ENCODE measurements around the gene ABCD2.

Gene ABCD2

GRCh38 chr12:39502726-39503125 lies 116.9 kb downstream of the ABCD2 start:
- TF ChIP-seq REST (IDR thresholded peaks at IDR 0.05; ENCODE audit: insufficient read depth in 1 of 2, low read depth in 2 of 2, low read length in 2 of 2) (no peak), SIN3A (IDR thresholded peaks at IDR 0.05; ENCODE audit: borderline replicate concordance, insufficient read depth, low read length) (no peak), FOXP2 (optimal IDR thresholded peaks at IDR 0.05; ENCODE audit: borderline replicate concordance, extremely low read depth, extremely low read length, insufficient read depth) (no peak), TAF1 (IDR thresholded peaks at IDR 0.05; ENCODE audit: borderline replicate concordance, insufficient read depth, low read length) (no peak), POLR2AphosphoS5 (IDR thresholded peaks at IDR 0.05; ENCODE audit: low read depth, low read length) (no peak)

All from PFSK-1 (cell line).